Thoracic aorta (tissue), 2 donors: ENCODE results near the gene PTPRF. TPM values are rescaled to one million over a fixed set of nuclear protein-coding genes. Genes with fewer than 3 reads are reported as not detected.

Experiments used
- ATAC-seq: fragments of 150-250 bp; one replicate; pipeline ENCODE4 v1.8.0; 2017; ENCODE audit warnings: low read depth; ENCODE audit not compliant: insufficient number of reproducible peaks, low FRiP score
- DNase-seq: peaks from one replicate; pipeline ENCODE4 v3.0.0-alpha.2; 2020; ENCODE audit warnings: low spot score
- H3K27ac ChIP-seq, 2 donors: fragments of 200-600 bp; sonication (generic); 1 replicate in 1 of 2; 2 replicates in 1 of 2; pipeline ENCODE4 v1.5.1; 2016; ENCODE audit warnings: mild to moderate bottlenecking in 2 of 2, moderate library complexity in 2 of 2
- H3K27me3 ChIP-seq: fragments of 200-600 bp; sonication (generic); replicated peaks from 2 replicates; pipeline ENCODE4 v1.6.0; 2016; ENCODE audit warnings: mild to moderate bottlenecking; ENCODE audit not compliant: insufficient read depth
- H3K36me3 ChIP-seq: fragments of 200-600 bp; sonication (generic); one replicate; pipeline ENCODE4 v1.5.1; 2016
- H3K4me1 ChIP-seq, 2 donors: fragments of 200-600 bp; sonication (generic); 1 replicate in 1 of 2; 2 replicates in 1 of 2; pipeline versions ENCODE4 v1.5.1 to v1.6.0; 2016; ENCODE audit warnings: low read depth in 2 of 2, mild to moderate bottlenecking in 1 of 2; ENCODE audit not compliant: control insufficient read depth in 1 of 2
- H3K4me3 ChIP-seq: fragments of 200-600 bp; sonication (generic); 2 replicates; pipeline ENCODE4 v1.5.1; 2016; ENCODE audit warnings: mild to moderate bottlenecking
- H3K9me3 ChIP-seq: fragments of 200-600 bp; sonication (generic); 2 replicates; pipeline ENCODE4 v1.5.1; 2016
- total RNA-seq, 2 donors: library from RNA; depleted of rRNA; stranded (reverse); fragments of >200 nt; gene quantifications; one replicate each; pipeline versions ENCODE4 v1.1.0 to v1.2.3, GENCODE V29; 2016
- TF ChIP-seq, protein P1 (sequence below): fragments of 200-600 bp; sonication (generic); IDR thresholded peaks from one replicate; pipeline ENCODE4 v1.5.1; 2019; ENCODE audit warnings: antibody characterized with exemption

The PTPRF gene
- total RNA-seq, 2 donors from 2014 or later: 43.9 to 55.1 TPM

DNA sequence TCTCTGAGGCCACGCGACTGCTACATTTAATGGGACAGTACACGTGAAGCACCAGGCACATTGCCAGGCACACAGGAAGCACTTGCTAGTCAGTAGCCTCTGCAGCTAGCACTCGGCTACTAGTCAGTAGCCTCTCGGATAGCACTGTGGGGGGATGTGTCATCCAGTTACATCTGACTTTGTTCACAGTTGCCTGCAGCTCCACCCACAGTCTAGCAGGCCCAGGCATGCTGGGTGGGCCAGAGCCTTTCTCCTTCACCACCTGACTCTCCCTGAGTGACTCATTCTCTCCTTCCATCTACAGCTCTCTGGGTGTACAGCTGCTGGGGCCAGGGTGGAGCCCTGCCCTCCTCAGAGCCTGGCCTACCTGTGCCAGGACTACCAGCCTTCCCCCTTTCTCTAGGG, 51.5 kb downstream of the PTPRF start:
- TF ChIP-seq, protein P1, sequence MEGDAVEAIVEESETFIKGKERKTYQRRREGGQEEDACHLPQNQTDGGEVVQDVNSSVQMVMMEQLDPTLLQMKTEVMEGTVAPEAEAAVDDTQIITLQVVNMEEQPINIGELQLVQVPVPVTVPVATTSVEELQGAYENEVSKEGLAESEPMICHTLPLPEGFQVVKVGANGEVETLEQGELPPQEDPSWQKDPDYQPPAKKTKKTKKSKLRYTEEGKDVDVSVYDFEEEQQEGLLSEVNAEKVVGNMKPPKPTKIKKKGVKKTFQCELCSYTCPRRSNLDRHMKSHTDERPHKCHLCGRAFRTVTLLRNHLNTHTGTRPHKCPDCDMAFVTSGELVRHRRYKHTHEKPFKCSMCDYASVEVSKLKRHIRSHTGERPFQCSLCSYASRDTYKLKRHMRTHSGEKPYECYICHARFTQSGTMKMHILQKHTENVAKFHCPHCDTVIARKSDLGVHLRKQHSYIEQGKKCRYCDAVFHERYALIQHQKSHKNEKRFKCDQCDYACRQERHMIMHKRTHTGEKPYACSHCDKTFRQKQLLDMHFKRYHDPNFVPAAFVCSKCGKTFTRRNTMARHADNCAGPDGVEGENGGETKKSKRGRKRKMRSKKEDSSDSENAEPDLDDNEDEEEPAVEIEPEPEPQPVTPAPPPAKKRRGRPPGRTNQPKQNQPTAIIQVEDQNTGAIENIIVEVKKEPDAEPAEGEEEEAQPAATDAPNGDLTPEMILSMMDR: no peak
- no peak overlapping the region for H3K27ac ChIP-seq
- no peaks in the 10 kb centered on the region for H3K27me3 ChIP-seq
- H3K36me3 ChIP-seq: peaks cover 10% of the 10 kb centered on the region
- H3K9me3 ChIP-seq: no peaks in the 10 kb centered on the region
- H3K4me1 ChIP-seq: no peaks in the 10 kb centered on the region
- DNase-seq (no peak), ATAC-seq (no peak)
- no peak overlapping the region for H3K4me3 ChIP-seq

DNA sequence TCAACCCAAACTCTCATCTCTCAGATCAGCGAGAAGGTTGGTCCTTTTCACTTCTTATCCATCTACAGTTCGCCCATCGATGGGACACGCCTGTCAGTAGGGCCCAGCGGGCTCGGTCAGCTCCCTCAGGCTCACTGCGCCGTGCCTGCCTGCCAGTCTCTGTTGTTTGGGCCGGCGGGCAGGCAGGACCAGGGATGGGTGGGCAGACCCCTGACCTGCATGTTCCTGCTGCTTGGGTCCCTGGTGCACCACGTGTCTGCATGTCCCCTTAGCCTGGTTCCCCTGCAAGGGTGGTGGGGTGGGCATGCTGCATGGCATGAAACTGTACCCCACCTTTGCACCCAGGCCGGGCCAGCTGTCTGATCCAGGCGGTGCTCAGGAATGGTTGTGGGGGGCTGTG, 52.4 kb downstream of the PTPRF start:
- H3K27ac ChIP-seq: no peak overlapping the region
- H3K4me1 ChIP-seq: no peaks in the 10 kb centered on the region
- peaks cover 10% of the 10 kb centered on the region for H3K36me3 ChIP-seq
- H3K9me3 ChIP-seq: no peaks in the 10 kb centered on the region
- H3K4me3 ChIP-seq: no peak overlapping the region
- DNase-seq (no peak), ATAC-seq (no peak)
- TF ChIP-seq, protein P1: no peak
- no peaks in the 10 kb centered on the region for H3K27me3 ChIP-seq

DNA sequence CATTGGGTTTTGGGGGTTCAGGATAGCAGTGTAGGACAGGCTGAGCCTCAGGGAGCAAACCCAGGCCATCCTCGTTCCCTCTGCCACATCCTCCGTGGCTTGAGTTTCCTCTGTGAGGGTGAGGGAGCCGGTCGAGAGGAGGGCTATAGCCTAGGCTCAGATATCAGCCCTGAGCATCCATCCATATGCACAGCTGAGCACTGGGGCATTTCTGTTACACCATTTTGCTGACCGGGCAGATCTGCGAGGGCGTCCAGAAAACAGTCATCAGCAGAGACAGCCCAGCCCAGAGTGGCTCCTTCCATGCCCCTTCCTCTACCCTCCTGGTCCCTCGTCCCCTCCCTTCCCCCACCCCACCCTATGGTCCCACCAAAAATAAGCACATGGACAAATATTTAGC, 53.5 kb downstream of the PTPRF start:
- peaks cover 6% of the 10 kb centered on the region for H3K36me3 ChIP-seq
- TF ChIP-seq, protein P1: no peak
- DNase-seq: no peak

DNA sequence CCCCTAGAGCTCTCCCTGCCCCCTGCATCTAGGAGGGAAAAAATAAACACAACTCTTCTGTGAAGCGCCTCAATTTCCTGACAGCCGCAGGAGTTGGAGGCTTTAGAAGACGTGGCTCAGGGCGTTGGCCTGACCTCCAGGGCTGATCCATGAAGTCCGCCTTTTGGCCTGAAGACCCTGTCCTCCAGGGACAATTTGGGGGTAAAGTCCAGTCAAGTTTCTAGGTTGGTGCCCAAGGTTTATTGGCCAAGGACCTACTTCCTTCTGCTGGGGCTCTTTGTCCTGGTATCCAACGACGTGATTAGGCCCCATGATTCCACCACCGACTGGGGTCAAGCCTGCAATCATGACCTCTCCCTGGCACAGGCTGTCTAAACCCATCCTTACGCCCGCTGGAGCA, 54.9 kb downstream of the PTPRF start:
- ATAC-seq: no peak
- no peaks in the 10 kb centered on the region for H3K4me1 ChIP-seq
- H3K27me3 ChIP-seq: no peaks in the 10 kb centered on the region
- TF ChIP-seq, protein P1: no peak
- no peaks in the 10 kb centered on the region for H3K36me3 ChIP-seq
- no peak overlapping the region for H3K27ac ChIP-seq
- no peaks in the 10 kb centered on the region for H3K9me3 ChIP-seq
- no peak for DNase-seq
- no peak overlapping the region for H3K4me3 ChIP-seq

More for the DNA sequence above, 53.5 kb downstream of the PTPRF start:
- Histone ChIP-seq H3K4me1 (no peaks in the 10 kb centered on the region), H3K27me3 (no peaks in the 10 kb centered on the region), H3K27ac (no peak overlapping the region), H3K9me3 (no peaks in the 10 kb centered on the region), H3K4me3 (no peak overlapping the region)
- ATAC-seq: no peak

DNA sequence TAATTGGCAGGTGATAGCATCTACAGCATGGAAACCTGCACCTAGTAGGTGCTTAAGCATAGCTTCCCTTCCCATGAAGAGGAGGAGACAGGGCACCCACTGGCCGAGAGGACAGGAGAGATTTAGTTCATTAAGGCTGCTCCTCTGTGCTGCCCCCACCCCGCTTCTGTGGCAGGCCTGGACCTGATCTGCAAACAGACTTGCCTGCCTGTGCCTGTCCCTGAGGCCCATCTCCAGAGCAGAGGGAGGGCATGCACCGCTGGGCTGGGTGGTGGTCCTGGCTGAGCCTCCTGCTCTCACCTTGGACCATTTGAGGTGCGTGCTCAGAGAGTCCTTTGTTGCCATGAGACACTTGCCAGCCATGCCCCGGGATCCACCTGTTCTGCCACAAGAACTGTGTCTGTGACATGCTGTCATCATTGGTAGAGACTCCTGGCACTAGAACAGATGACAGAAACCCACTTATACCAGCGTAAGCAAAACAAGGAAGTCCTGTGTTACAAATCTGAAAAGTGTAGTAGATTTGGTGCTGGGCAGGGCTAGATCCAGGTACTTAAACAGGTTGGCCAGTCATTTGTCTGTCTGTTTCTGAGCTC, 55.6 kb downstream of the PTPRF start:
- H3K4me1 ChIP-seq: no peaks in the 10 kb centered on the region
- TF ChIP-seq, protein P1: no peak
- ATAC-seq: no peak
- no peaks in the 10 kb centered on the region for H3K9me3 ChIP-seq
- H3K4me3 ChIP-seq: no peak overlapping the region
- no peak overlapping the region for H3K27ac ChIP-seq
- DNase-seq: no peak
- peaks cover under 1% of the 10 kb centered on the region for H3K36me3 ChIP-seq
- H3K27me3 ChIP-seq: no peaks in the 10 kb centered on the region
